HFFc6 (cell line): ENCODE measurements around the gene MAD1L1. TPM values are rescaled to one million over a fixed set of nuclear protein-coding genes. Genes with fewer than 3 reads are reported as not detected.

Experiments
- DNase-seq: peaks from one replicate; pipeline ENCODE4 v3.0.0-alpha.2; 2018
- H3K27ac Mint-ChIP-seq: 2 replicates; pipeline ENCODE4 v1.8.0; 2020; ENCODE audit warnings: mild to moderate bottlenecking, mixed read lengths
- H3K27me3 Mint-ChIP-seq: 2 replicates; pipeline ENCODE4 v1.8.0; 2021; ENCODE audit warnings: mild to moderate bottlenecking, moderate library complexity, mixed read lengths; ENCODE audit not compliant: insufficient read depth
- H3K36me3 Mint-ChIP-seq: 2 replicates; pipeline ENCODE4 v1.8.0; 2021; ENCODE audit warnings: low read depth, mixed read lengths
- H3K4me1 Mint-ChIP-seq: 2 replicates; pipeline ENCODE4 v1.8.0; 2020; ENCODE audit warnings: low read depth, mixed read lengths
- H3K4me3 Mint-ChIP-seq: 2 replicates; pipeline ENCODE4 v1.8.0; 2020; ENCODE audit warnings: mild to moderate bottlenecking, moderate library complexity, mixed read lengths
- H3K9me3 Mint-ChIP-seq: 2 replicates; pipeline ENCODE4 v1.8.0; 2020; ENCODE audit warnings: mild to moderate bottlenecking, mixed read lengths
- total RNA-seq, 6 experiments: library from RNA; stranded (reverse); fragmentation: NEBNext Ultra II Directional; extraction: Animal tissue kit (Norgen Biotek cat#: 25700); gene quantifications; 2 replicates in 1 of 6; 3 replicates in 5 of 6; pipeline ENCODE4 v1.2.3, GENCODE V29; 2021
- TF ChIP-seq, protein P1 (sequence below): fragments of 200-600 bp; sonication (generic); IDR thresholded peaks from 2 replicates; pipeline ENCODE4 v1.5.0; 2021; ENCODE audit warnings: antibody characterized with exemption, mild to moderate bottlenecking

The MAD1L1 gene
- total RNA-seq, 6 experiments from 2014 or later: 34.6 to 44.8 (median 40.2) TPM

GRCh38 chr7:1849351-1850041, 383.2 kb downstream of the MAD1L1 start:
- Mint-ChIP-seq H3K27me3 (no peaks in the 10 kb centered on the region; the same call in 1 of the 2 replicates), H3K36me3 (no peaks in the 10 kb centered on the region), H3K4me3 (no peak overlapping the region), H3K9me3 (no peaks in the 10 kb centered on the region), H3K4me1 (no peaks in the 10 kb centered on the region), H3K27ac (no peak overlapping the region)
- TF ChIP-seq, protein P1, sequence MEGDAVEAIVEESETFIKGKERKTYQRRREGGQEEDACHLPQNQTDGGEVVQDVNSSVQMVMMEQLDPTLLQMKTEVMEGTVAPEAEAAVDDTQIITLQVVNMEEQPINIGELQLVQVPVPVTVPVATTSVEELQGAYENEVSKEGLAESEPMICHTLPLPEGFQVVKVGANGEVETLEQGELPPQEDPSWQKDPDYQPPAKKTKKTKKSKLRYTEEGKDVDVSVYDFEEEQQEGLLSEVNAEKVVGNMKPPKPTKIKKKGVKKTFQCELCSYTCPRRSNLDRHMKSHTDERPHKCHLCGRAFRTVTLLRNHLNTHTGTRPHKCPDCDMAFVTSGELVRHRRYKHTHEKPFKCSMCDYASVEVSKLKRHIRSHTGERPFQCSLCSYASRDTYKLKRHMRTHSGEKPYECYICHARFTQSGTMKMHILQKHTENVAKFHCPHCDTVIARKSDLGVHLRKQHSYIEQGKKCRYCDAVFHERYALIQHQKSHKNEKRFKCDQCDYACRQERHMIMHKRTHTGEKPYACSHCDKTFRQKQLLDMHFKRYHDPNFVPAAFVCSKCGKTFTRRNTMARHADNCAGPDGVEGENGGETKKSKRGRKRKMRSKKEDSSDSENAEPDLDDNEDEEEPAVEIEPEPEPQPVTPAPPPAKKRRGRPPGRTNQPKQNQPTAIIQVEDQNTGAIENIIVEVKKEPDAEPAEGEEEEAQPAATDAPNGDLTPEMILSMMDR: no peak
- no peak for DNase-seq

DNA sequence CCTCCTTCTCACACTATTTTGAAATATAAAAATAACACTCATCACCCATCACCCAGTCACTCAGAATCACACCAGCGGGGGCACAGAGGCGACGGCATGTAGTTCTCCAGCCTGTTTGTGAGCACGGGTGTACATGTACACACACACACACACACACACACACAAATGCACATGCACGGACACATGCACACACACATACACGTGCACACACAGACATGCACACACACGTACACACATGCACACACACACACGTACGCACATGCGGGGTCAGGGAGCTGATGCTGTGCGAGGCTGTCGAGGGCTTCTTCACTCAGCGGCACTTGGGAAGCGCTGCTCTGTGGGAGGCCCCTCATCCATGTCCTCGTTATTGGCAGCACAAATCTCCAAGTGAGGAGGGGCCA, 383.8 kb downstream of the MAD1L1 start:
- no peak for DNase-seq
- Mint-ChIP-seq H3K4me3 (no peak overlapping the region), H3K27ac (no peak overlapping the region), H3K36me3 (no peaks in the 10 kb centered on the region), H3K27me3 (no peaks in the 10 kb centered on the region; the same call in 1 of the 2 replicates), H3K4me1 (peaks cover under 1% of the 10 kb centered on the region; the same call in 1 of the 2 replicates), H3K9me3 (no peaks in the 10 kb centered on the region)
- TF ChIP-seq, protein P1: no peak

DNA sequence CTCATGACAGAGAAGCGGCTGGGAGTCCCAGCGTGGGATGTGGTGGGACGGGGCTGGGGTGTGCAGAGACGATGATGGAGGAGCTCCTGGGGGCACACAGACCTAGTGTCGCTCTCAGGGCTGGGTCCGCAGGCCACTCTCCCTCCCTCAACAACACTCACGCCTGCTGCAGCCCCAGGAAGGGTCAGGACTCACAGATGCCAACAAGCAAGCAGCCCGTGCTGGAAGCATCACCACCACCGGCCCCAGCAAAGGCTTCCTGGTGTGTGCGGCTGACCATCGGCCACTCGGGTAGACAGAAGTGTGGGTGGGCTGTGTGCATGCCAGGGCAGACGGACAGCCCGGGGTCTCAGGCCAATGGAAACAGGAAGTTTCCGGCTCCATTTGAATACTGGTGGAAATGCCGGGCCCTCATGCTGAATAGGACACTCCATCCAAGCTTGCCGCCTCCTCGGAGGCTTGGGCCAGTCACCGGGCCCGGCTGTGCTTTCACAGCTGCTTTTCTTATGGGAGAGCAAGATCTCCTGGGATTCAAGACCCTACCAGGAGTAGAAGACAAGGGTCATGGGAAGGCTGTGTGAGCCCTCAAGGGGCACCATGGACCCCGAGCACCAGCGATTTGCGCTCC, 384.6 kb downstream of the MAD1L1 start:
- Mint-ChIP-seq H3K27ac (no peak overlapping the region), H3K4me1 (peaks cover 8% of the 10 kb centered on the region), H3K4me3 (no peak overlapping the region), H3K9me3 (no peaks in the 10 kb centered on the region), H3K27me3 (no peaks in the 10 kb centered on the region), H3K36me3 (no peaks in the 10 kb centered on the region)
- no peak for DNase-seq
- TF ChIP-seq, protein P1: no peak

DNA sequence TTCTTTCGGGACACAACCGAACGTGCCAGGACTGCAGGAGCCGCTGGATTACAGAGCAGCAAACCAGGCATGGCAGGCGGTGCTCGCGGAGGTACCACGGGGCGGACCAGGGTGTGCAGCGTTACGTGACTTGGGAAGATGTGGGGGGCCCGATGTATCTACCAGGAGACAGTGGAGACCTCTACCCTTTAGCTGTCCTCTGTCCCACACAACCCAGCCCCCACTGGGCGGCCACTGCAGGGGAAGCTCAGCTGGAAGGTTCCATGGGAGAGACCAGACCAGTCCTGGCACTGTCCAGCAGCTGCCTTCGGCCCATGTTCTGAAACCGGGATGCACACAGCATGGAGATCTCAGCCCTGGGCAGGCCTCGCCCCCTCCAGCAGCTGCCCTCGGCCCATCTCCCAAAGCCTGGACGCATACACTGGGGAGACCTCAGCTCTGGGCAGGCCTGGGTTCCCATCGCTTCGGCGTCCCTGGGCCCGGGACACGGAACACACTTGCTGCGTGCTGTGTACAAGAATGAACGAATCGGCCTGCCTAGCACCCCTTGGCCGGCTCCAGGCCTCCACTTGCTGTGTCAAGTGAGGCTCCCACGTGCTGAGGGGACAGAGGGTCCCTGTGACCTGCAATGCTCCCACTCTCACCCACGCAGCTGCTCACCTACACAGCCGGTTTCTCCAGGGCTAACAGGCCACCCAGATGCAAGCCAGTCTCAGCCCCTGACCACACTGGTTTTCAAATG, 385.3 kb downstream of the MAD1L1 start:
- Mint-ChIP-seq H3K4me3 (no peak overlapping the region), H3K4me1 (peaks cover 12% of the 10 kb centered on the region), H3K36me3 (no peaks in the 10 kb centered on the region), H3K9me3 (no peaks in the 10 kb centered on the region), H3K27ac (0 out of 2 replicates have a peak overlapping the region, but pooled peaks have one; percentile 12), H3K27me3 (no peaks in the 10 kb centered on the region)
- TF ChIP-seq, protein P1: no peak
- DNase-seq: no peak

- no peak for DNase-seq
- H3K27me3 Mint-ChIP-seq: no peaks in the 10 kb centered on the region
- peaks cover 12% of the 10 kb centered on the region for H3K4me1 Mint-ChIP-seq
- no peak overlapping the region for H3K4me3 Mint-ChIP-seq
- H3K36me3 Mint-ChIP-seq: no peaks in the 10 kb centered on the region
- TF ChIP-seq, protein P1: no peak
- H3K27ac Mint-ChIP-seq: 0 out of 2 replicates have a peak overlapping the region, but pooled peaks have one; percentile 12
- H3K9me3 Mint-ChIP-seq: no peaks in the 10 kb centered on the region
Measured at GRCh38 chr7:1846331-1847065, 386.2 kb downstream of the MAD1L1 start.
